GM19239 (cell line): Measurements from ENCODE around the gene OXLD1.

Source experiments
- DNase-seq: peaks from one replicate; pipeline ENCODE4 v3.0.0; 2011; ENCODE audit warnings: low spot score; ENCODE audit not compliant: insufficient read length
- FAIRE-seq: peaks from 2 replicates; lab custom pipeline; 2011; peaks lifted over from hg19 to GRCh38; lab: Jason Lieb, UNC

OXLD1 gene

GRCh38 chr17:81655378-81656117, 10.9 kb downstream of the OXLD1 start:
- no peak for FAIRE-seq

GRCh38 chr17:81652906-81653771, 13.3 kb downstream of the OXLD1 start:
- DNase-seq (peak; percentile 66), FAIRE-seq (no peak)

More at GRCh38 chr17:81655378-81656117, 10.9 kb downstream of the OXLD1 start:
- no peak for DNase-seq

- DNase-seq, result no peak
- no peak for FAIRE-seq
Measured at GRCh38 chr17:81651692-81652091, 14.7 kb downstream of the OXLD1 start.

- FAIRE-seq, result no peak
- DNase-seq, result no peak
Measured at GRCh38 chr17:81650951-81651350, 15.5 kb downstream of the OXLD1 start.

- FAIRE-seq, result no peak
- DNase-seq, result no peak
Measured at GRCh38 chr17:81648707-81649085, 17.7 kb downstream of the OXLD1 start.

GRCh38 chr17:81648013-81648706, 18.2 kb downstream of the OXLD1 start:
- FAIRE-seq (no peak), DNase-seq (no peak)

- DNase-seq, result no peak
- FAIRE-seq, result no peak
Measured at GRCh38 chr17:81647640-81648012, 18.8 kb downstream of the OXLD1 start.

GRCh38 chr17:81646869-81647600, 19.4 kb downstream of the OXLD1 start:
- no peak for FAIRE-seq
- DNase-seq, result no peak

GRCh38 chr17:81644976-81645952, 21.1 kb downstream of the OXLD1 start:
- FAIRE-seq (no peak), DNase-seq (no peak)

- no peak for DNase-seq
- no peak for FAIRE-seq
Measured at GRCh38 chr17:81644496-81644895, 21.9 kb downstream of the OXLD1 start.

GRCh38 chr17:81641825-81642489, 24.4 kb downstream of the OXLD1 start:
- DNase-seq (no peak), FAIRE-seq (no peak)

GRCh38 chr17:81640011-81640410, 26.4 kb downstream of the OXLD1 start:
- no peak for DNase-seq
- FAIRE-seq, result no peak

- DNase-seq (no peak), FAIRE-seq (no peak)
Measured at GRCh38 chr17:81638683-81639082, 27.7 kb downstream of the OXLD1 start.

- DNase-seq (peak; percentile 97), FAIRE-seq (peak; percentile 81)
Measured at GRCh38 chr17:81636505-81637288, 29.7 kb downstream of the OXLD1 start, which contains the start of the genes NPLOC4 and TSPAN10. Gene NPLOC4 (minus strand): TSS chr17:81637112. CDS start chr17:81636930, 182 bp downstream. Gene TSPAN10 (plus strand): TSS chr17:81637196. CDS start chr17:81642413, 5,217 bp downstream.

- FAIRE-seq, result peak; percentile 67
- DNase-seq, result no peak
Measured at GRCh38 chr17:81635973-81636504, 30.4 kb downstream of the OXLD1 start.

GRCh38 chr17:81635431-81635830, 31.0 kb downstream of the OXLD1 start:
- FAIRE-seq, result no peak

GRCh38 chr17:81631482-81631881, 34.9 kb downstream of the OXLD1 start:
- no peak for DNase-seq
- FAIRE-seq, result no peak

More at GRCh38 chr17:81635431-81635830, 31.0 kb downstream of the OXLD1 start:
- DNase-seq, result no peak
